ENCODE data around the gene POMGNT1. TPM values are rescaled to one million over a fixed set of nuclear protein-coding genes. Genes with fewer than 3 reads are reported as not detected.

POMGNT1 gene
- total and polyA plus RNA-seq, 2 of the 8 experiments (the other 6 are each of a cell fraction or from before 2014, with no cell fraction given), result 28.0 to 40.3 TPM

- Histone ChIP-seq H3K4me2 (ENCODE audit: insufficient read depth in 1 of 2, low read depth in 2 of 2, low read length in 2 of 2) (peak overlapping the region; percentile 3 to 52; a peak in 2 of 4 replicates), H3K27ac (ENCODE audit: low read depth, low read length) (no peak overlapping the region)
- POLR2A ChIA-PET (ENCODE audit: partially characterized antibody), result interaction anchor here (0.7 to 1.8 kb wide), 9 partner anchors 8 to 48 kb away, joined by 3 to 6 read pairs (median 3); partner anchors contain the start of gene RAD54L
These were observed 1.1 kb upstream of the POMGNT1 start for GRCh38 chr1:46199233-46199749.

More at GRCh38 chr1:46199233-46199749, 1.1 kb upstream of the POMGNT1 start:
- H2BK5ac ChIP-seq (ENCODE audit: low read depth, low read length), result no peak overlapping the region
- H2BK15ac ChIP-seq (ENCODE audit: low read length), result no peak overlapping the region
- H3K23ac ChIP-seq (ENCODE audit: insufficient read length), result no peak overlapping the region
- H2AFZ ChIP-seq (ENCODE audit: low read length), result no peak overlapping the region
- no peaks in the 10 kb centered on the region for H4K20me1 ChIP-seq (replicated peaks in 1 of 2; ENCODE audit: control insufficient read depth in 1 of 2, insufficient read depth in 2 of 2, low read length in 2 of 2)
- H2BK120ac ChIP-seq (replicated peaks; ENCODE audit: low read depth, low read length), result no peak overlapping the region
- H3K9ac ChIP-seq (replicated peaks in 1 of 4; ENCODE audit: extremely low read depth in 1 of 4, low read depth in 3 of 4, low read length in 3 of 4), result no peak overlapping the region
- H3K56ac ChIP-seq (replicated peaks; ENCODE audit: insufficient read length, low read depth, low read length), result no peak overlapping the region
- H4K91ac ChIP-seq (replicated peaks; ENCODE audit: insufficient read length, low read length), result no peak overlapping the region
- peaks cover 0 to 3% (median 0%) of the 10 kb centered on the region in 4 experiments; a peak in 2 of 8 replicates for H3K36me3 ChIP-seq (ENCODE audit: control insufficient read depth in 2 of 4, insufficient read depth in 4 of 4, low read length in 3 of 4)
- WGBS, 2 experiments (ENCODE audit: extremely low coverage in 1 of 2, insufficient coverage in 1 of 2, insufficient read length in 1 of 2, insufficient replicate concordance in 2 of 2, low coverage in 1 of 2, low lambda C conversion rate in 2 of 2, missing lambda C conversion rate in 1 of 2), result 97% methylated on average over 3 of the region's 3 CpGs; no CpG with 5 or more reads in 1 of the 2 experiments
- CTCF ChIA-PET (ENCODE audit: partially characterized antibody), result interaction anchor here (1.0 to 2.8 kb wide), 4 partner anchors 8 to 162 kb away, joined by 3 to 13 read pairs (median 6); no protein-coding TSS in a partner anchor
- no peaks in the 10 kb centered on the region for H3K79me2 ChIP-seq (ENCODE audit: control insufficient read depth in 1 of 2, insufficient read depth in 2 of 2, low read length in 2 of 2)
- FAIRE-seq (no peak), DNase-seq (ENCODE audit: low read depth in 1 of 2, low spot score in 2 of 2) (no peak)
- no peak overlapping the region for H2BK12ac ChIP-seq (ENCODE audit: low read depth, low read length)
- H3K4me1 ChIP-seq (replicated peaks in 1 of 4; ENCODE audit: control insufficient read depth in 3 of 4, insufficient read depth in 4 of 4, low read length in 3 of 4), result peaks cover 2 to 8% (median 6%) of the 10 kb centered on the region in 4 experiments
- H2BK20ac ChIP-seq (ENCODE audit: low read length), result no peak overlapping the region
- no peaks in the 10 kb centered on the region for H3K79me1 ChIP-seq (ENCODE audit: low read depth, low read length)
- H4K8ac ChIP-seq (ENCODE audit: extremely low read depth, insufficient read depth, low read length), result no peak overlapping the region
- H3K14ac ChIP-seq (ENCODE audit: insufficient read length), result no peak overlapping the region
- H3K9me3 ChIP-seq (ENCODE audit: insufficient read depth in 2 of 2, low read depth in 1 of 2, low read length in 1 of 2), result no peaks in the 10 kb centered on the region
- H3K23me2 ChIP-seq (ENCODE audit: low read depth, low read length), result peaks cover 17% of the 10 kb centered on the region
- H4K5ac ChIP-seq (ENCODE audit: insufficient read length, low read depth, low read length), result no peak overlapping the region
- H3K4me3 ChIP-seq (ENCODE audit: extremely low read depth in 1 of 4, insufficient read depth in 2 of 4, low read depth in 3 of 4, low read length in 4 of 4), result peak overlapping the region in 1 of 4 experiments; percentile 80; a peak in 2 of 8 replicates
- no peak overlapping the region for H3K18ac ChIP-seq (ENCODE audit: extremely low read depth, low read length)
- H2AK5ac ChIP-seq (ENCODE audit: low read depth, low read length), result no peak overlapping the region
- TF ChIP-seq JUN (IDR thresholded peaks at IDR 0.05; ENCODE audit: low read depth, low read length) (no peak), EZH2 (IDR thresholded peaks at IDR 0.05; ENCODE audit: low read depth, low read length, severe bottlenecking) (no peak), TAF1 (IDR thresholded peaks at IDR 0.05; ENCODE audit: low read depth, low read length) (no peak), RAD21 (IDR thresholded peaks at IDR 0.05 in 1 of 2, conservative IDR thresholded peaks at IDR 0.05 in 1 of 2; ENCODE audit: low read depth in 2 of 2, low read length in 2 of 2) (no peak), CHD2 (IDR thresholded peaks at IDR 0.05; ENCODE audit: low read length) (no peak)
- no peaks in the 10 kb centered on the region for H3K27me3 ChIP-seq (replicated peaks in 1 of 4; ENCODE audit: control insufficient read depth in 3 of 4, extremely low read depth in 1 of 4, insufficient read depth in 3 of 4, low read length in 3 of 4)
- H3K4ac ChIP-seq (replicated peaks; ENCODE audit: insufficient read length, low read depth, low read length), result no peak overlapping the region
